Activated CD8-positive, alpha-beta memory T cell treated with anti-CD3 and anti-CD28 coated beads for 1 hour (primary cell): ENCODE results near the gene AMBRA1.
"Not testable (repeated sequence)": the region's sequence is repeated elsewhere in the genome, so short reads cannot be mapped to it uniquely, and the experiment has no call there.

Experiments used
- DNase-seq, 2 donors: peaks; one replicate each; pipeline ENCODE4 v3.0.0-alpha.2; 2020; ENCODE audit warnings: low read depth in 1 of 2; ENCODE audit errors: extremely low read depth in 1 of 2

The AMBRA1 gene

GRCh38 chr11:46537537-46538295 is 56.1 kb downstream of the AMBRA1 start:
- peak; percentile 10 to 13 for DNase-seq

- no peak for DNase-seq
These were observed 56.7 kb downstream of the AMBRA1 start for GRCh38 chr11:46537121-46537520.

GRCh38 chr11:46535688-46536087 is 58.1 kb downstream of the AMBRA1 start:
- DNase-seq = no peak

GRCh38 chr11:46534711-46535110 is 59.1 kb downstream of the AMBRA1 start:
- DNase-seq = no peak

- no peak for DNase-seq
These were observed 60.3 kb downstream of the AMBRA1 start for GRCh38 chr11:46533396-46534100.

GRCh38 chr11:46529928-46530574 is 63.8 kb downstream of the AMBRA1 start:
- DNase-seq = no peak

- peak; percentile 48 to 52 for DNase-seq
These were observed 64.5 kb downstream of the AMBRA1 start for GRCh38 chr11:46529095-46529905.

- no peak for DNase-seq
These were observed 65.3 kb downstream of the AMBRA1 start for GRCh38 chr11:46528445-46529094.

- DNase-seq = no peak
These were observed 66.2 kb downstream of the AMBRA1 start for GRCh38 chr11:46527591-46528130.

- DNase-seq = no peak
These were observed 67.3 kb downstream of the AMBRA1 start for GRCh38 chr11:46526216-46527215.

GRCh38 chr11:46524201-46524770 is 69.5 kb downstream of the AMBRA1 start:
- no peak for DNase-seq

GRCh38 chr11:46523290-46523689 is 70.5 kb downstream of the AMBRA1 start:
- no peak for DNase-seq

- no peak for DNase-seq
These were observed 71.0 kb downstream of the AMBRA1 start for GRCh38 chr11:46522682-46523281.

- no peak for DNase-seq
These were observed 71.7 kb downstream of the AMBRA1 start for GRCh38 chr11:46521961-46522681.

- DNase-seq = no peak
These were observed 72.7 kb downstream of the AMBRA1 start for GRCh38 chr11:46520971-46521745.

GRCh38 chr11:46519351-46519750 is 74.5 kb downstream of the AMBRA1 start:
- DNase-seq = no peak

- DNase-seq = not testable (repeated sequence)
These were observed 74.9 kb downstream of the AMBRA1 start for GRCh38 chr11:46518928-46519327.
